GM18519 (cell line): ENCODE measurements around the gene GALNT10.

Experiments used
- ATAC-seq: cut with Tn5 transposase; IDR thresholded peaks from one replicate; pipeline ENCODE4 v1.9.1; 2021; ENCODE audit warnings: mild to moderate bottlenecking, moderate library complexity; ENCODE audit not compliant: unreplicated experiment, low FRiP score

Gene GALNT10

GRCh38 chr5:154415114-154415513 is 224.6 kb downstream of the GALNT10 start:
- no peak for ATAC-seq

GRCh38 chr5:154418344-154418820 is 227.8 kb downstream of the GALNT10 start:
- no peak for ATAC-seq

DNA sequence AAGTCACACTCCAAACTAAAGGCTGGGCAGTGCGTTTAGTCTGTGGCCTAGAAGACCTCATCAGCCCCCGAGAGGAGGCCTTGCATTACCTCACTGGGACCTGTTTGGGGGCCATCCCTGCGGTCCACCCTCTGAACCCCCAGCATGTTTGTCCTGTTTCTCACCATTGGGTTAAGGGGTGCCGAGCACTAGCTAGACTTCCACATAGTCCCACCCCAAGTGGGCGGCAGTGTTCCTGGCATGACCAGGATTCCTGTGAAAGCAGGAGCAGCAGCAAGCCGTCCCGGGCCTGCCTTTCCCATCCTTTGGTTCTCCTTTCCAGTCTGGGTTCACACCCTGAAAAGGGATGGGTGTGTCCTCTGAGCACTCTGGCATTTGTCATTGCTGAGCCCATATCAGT is 228.7 kb downstream of the GALNT10 start:
- ATAC-seq = no peak

DNA sequence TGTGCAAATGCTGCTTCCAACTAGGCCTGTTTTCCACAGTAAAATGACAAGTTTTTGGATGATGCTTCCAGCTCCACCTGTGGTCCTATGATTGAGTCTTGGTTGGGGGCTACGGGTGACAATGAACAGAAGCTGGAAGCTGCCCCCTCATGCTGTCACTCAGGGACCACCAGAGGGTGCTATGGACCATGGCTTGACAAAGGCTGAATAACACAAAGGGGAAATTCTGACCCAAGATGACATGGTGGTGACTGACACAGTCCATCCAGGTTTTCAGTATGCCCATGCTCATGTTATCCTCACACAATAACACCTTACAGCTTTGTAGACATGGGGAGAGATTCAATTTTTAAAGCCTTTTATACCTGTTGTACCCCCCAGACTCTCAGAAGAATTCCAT is 231.3 kb downstream of the GALNT10 start:
- no peak for ATAC-seq

- no peak for ATAC-seq
These were observed 231.8 kb downstream of the GALNT10 start for GRCh38 chr5:154422298-154422697.

DNA sequence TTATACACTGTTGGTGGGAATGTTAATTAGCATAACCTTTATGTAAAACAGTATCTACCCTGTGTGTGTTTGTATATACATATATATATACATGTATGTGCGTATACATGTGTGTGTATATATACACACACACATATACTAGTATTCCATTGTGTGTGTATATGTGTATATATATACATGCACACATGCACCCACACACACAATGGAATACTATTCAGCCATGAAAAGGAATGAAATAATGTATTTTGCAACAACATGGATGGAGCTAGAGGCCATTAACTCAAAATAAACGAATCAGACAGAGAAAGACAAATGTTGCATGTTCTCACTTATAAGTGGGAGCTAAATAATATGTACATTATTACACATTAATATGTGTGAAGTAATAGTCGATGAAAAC is 237.7 kb downstream of the GALNT10 start:
- no peak for ATAC-seq

DNA sequence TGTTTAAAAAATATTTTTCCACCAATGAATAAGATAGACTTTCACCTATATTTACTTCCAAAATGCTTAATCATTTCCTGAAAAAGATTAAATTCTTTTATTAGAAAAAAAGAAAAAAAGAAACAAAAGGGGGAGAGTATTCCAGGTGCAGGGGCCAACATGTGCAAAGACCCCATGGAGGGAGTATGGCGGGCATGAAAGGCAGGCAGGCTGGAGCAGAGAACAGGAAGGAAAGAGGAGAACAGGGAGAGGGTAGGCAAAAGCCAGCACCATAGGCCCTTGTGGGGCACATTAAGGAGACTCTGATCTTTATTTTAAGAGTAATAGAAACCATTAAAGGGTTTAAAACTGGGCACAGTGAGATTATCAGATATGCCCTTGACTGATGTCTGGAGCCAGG is 238.8 kb downstream of the GALNT10 start:
- no peak for ATAC-seq

DNA sequence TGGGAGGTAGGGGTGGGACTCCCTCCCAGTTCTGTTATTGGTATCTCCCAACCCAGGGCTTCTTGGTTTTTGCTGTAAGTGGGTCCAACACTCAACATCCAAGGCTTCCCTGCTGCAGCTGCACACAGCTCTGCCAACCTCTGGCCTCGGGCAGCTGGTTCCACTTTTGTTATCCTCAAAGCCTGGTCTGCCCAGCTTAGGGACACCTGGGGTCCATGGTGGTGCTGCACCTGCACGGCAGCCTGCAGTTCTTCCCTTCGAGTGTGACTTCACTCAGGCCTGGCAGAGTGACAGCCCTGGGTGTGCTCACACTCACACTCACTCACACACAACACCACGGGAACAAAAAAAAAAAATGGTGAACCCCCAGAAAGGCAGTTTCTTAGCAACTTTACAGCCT is 239.9 kb downstream of the GALNT10 start:
- no peak for ATAC-seq

DNA sequence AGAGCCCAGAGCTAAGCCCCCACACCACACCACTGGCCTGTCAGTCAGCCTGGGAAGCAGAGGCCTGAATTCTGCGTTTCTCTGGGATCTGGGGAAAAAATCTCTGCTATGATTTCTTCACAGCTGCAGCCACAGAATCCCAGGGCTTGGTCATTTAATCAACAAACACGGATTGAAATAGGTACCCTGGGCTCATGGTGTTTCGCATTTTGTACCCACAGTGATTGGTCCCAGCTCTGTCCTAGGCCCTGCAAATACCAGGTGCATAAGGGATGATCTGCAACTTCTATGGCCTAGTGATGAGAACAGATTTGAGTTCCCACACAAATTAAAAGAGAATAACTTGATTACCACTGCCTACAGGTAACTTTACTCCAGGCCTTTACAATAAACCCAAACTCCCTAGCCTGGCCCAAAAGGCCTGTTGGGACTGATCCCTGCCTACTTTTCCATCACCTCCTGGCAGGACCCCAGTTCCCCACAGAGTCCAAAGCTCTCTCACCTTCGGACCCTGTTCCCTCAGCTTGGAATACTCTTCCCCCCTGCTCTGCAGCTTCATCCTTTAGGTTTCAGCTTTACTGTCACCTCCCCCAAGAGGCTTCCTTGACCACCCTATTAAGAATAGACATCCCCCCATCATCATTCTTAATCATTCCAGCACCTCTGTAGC is 240.6 kb downstream of the GALNT10 start:
- no peak for ATAC-seq

- ATAC-seq = no peak
These were observed 244.7 kb downstream of the GALNT10 start for GRCh38 chr5:154435226-154435625.

DNA sequence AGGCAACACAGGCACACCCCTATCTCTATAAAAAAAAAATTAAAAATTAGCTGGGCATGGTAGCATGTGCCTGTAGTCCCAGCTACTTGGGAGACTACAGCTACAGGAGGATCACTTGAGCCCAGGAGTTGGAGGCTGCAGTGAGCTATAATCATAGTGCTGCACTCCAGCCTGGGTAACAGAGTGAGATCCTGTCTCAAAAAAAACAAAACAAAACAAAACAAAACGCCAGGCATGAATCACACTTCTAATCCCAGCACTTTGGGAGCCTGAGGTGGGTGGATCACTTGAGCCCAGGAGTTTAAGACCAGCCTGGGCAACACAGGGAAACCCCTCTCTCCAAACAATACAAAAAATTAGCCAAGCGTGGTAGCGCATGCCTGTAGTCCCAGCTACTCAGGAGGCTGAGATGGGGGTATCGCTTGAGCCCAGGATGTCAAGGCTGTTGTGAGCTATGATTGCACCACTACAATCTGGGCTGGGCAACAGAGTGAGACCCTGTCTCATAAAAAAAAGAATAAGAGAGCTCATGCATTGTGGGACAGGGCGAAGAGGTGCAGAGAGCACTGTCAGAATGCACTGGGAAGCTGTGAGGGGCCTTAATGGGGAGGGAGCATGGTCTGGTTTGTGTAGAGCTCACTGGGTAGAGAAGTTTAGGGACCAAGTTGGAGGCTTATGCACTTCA is 246.9 kb downstream of the GALNT10 start:
- ATAC-seq = no peak

DNA sequence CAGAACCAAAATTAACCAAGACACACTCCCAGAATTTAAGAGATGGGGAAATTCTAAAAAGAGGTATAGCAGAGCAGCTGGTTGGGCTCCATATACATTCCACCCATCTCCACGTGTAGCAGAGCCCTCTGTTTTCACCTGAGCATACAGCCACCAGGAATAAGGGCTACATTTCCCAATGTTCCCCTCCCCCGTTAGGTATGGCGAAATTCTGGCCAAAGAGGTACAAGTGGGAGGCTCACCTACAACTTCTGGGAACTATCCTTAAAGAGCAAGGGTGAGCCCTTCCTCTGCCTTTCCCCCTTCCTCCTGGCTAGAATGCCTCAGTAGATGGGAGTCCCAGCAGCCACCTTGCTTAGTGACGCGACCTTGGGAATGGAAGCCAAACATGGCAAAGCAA is 250.0 kb downstream of the GALNT10 start:
- ATAC-seq = no peak

- no peak for ATAC-seq
These were observed 252.3 kb downstream of the GALNT10 start for GRCh38 chr5:154442801-154443200.

- no peak for ATAC-seq
These were observed 254.3 kb downstream of the GALNT10 start for GRCh38 chr5:154444556-154445421.

- ATAC-seq = peak; percentile 97
These were observed 255.1 kb downstream of the GALNT10 start, which contains the start of gene SAP30L for GRCh38 chr5:154445422-154446194. TSS of gene SAP30L (plus strand) at chr5:154445997. CDS start at chr5:154446605, 608 bp downstream.

GRCh38 chr5:154446195-154447088 is 255.9 kb downstream of the GALNT10 start:
- ATAC-seq = no peak

DNA sequence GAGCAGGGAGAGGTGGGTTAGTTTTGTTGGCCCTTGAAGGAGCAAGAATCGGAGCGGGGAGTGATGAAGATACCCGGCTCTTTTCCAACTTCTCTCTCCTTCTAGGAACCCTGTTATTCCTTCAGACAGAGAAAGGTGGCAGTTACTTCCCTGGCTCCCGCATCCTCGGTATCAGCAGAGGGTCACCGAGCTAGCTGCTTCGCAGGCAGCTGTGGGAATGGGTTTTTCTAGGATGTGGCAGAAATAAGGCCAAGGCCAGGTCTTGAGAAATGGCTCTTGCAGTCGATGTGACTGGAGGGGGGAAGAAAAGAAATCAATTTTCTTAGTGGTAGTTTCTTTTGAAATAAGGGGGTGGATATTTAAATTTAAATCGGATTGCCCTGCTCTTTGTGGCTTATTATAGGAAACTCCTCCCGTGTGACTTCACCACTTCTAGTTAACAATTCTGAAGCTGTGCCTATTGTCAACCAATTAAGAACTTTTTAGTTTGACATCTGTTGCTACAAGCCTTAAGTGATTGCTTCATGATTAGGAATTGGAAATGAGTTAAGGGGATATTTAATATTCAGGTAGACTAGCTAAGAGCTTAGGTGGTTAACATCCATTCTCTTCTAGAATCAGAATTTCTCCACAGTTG is 256.7 kb downstream of the GALNT10 start:
- ATAC-seq = no peak

- no peak for ATAC-seq
These were observed 259.3 kb downstream of the GALNT10 start for GRCh38 chr5:154449786-154450185.

DNA sequence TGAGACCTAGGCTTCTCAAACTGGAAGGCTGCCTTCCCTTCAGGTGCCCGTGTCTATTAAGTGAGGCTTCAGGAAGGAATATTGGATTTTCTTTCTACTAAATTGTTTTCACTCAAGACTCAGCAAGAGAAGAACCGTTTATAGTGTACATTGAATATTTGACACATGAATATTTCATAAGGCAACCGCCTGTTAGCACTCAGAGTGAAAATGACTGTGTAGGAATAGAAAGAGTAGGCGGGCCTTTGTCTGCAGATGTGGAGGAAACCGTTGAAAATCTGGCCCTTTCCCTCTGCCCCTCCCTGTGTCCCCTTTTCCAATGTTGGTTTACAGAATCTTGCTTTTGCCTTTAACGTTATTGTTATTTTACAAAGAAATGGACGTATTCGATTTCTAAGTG is 261.4 kb downstream of the GALNT10 start:
- ATAC-seq = no peak
